ENCODE data around the gene STAG1. TPM values are rescaled to one million over a fixed set of nuclear protein-coding genes. Genes with fewer than 3 reads are reported as not detected.
"Not testable (repeated sequence)": the region's sequence is repeated elsewhere in the genome, so short reads cannot be mapped to it uniquely, and the experiment has no call there.

STAG1 gene
- total and polyA plus RNA-seq, 2 experiments from 2014 or later, result 12.4 to 41.1 TPM

GRCh38 chr3:136716629-136717028 lies 35.5 kb downstream of the STAG1 start:
- H4K20me1 ChIP-seq (ENCODE audit: insufficient read depth, poor library complexity, severe bottlenecking), result peaks cover 33% of the 10 kb centered on the region
- TF ChIP-seq EZH2 (IDR thresholded peaks at IDR 0.05; ENCODE audit: borderline replicate concordance) (no peak), CTCF (IDR thresholded peaks at IDR 0.05; ENCODE audit: poor library complexity) (no peak), EZH2phosphoT487 (IDR thresholded peaks at IDR 0.05; ENCODE audit: low read depth, severe bottlenecking, unreplicated experiment) (no peak)
- H3K4me1 ChIP-seq (ENCODE audit: insufficient read depth), result no peaks in the 10 kb centered on the region
- no peak overlapping the region for H3K4me2 ChIP-seq
- H3K27me3 ChIP-seq, result no peaks in the 10 kb centered on the region
- H3K4me3 ChIP-seq, result no peak overlapping the region
- H3K36me3 ChIP-seq (replicated peaks; ENCODE audit: insufficient read depth, low read depth), result no peaks in the 10 kb centered on the region
- H3K79me2 ChIP-seq, result peaks cover 96% of the 10 kb centered on the region
- no peaks in the 10 kb centered on the region for H3K9me3 ChIP-seq (ENCODE audit: low read depth)
- H3K9me2 ChIP-seq (replicated peaks; ENCODE audit: insufficient read depth), result no peaks in the 10 kb centered on the region
- no peak overlapping the region for H2AFZ ChIP-seq
- H3K27ac ChIP-seq, result no peak overlapping the region
- 92% methylated on average over 1 of the region's 1 CpG for WGBS (ENCODE audit: low lambda C conversion rate, missing lambda C conversion rate)
- DNase-seq (ENCODE audit: low spot score), result no peak

- WGBS (ENCODE audit: low lambda C conversion rate, missing lambda C conversion rate), result 98% methylated on average over 6 of the region's 6 CpGs
- Histone ChIP-seq H4K20me1 (ENCODE audit: insufficient read depth, poor library complexity, severe bottlenecking) (peaks cover 29% of the 10 kb centered on the region), H3K27me3 (no peaks in the 10 kb centered on the region), H3K9me3 (ENCODE audit: low read depth) (no peaks in the 10 kb centered on the region), H3K36me3 (replicated peaks; ENCODE audit: insufficient read depth, low read depth) (no peaks in the 10 kb centered on the region), H3K4me1 (ENCODE audit: insufficient read depth) (no peaks in the 10 kb centered on the region), H3K79me2 (peaks cover 98% of the 10 kb centered on the region), H3K9me2 (replicated peaks; ENCODE audit: insufficient read depth) (no peaks in the 10 kb centered on the region), H2AFZ (no peak overlapping the region), H3K4me3 (no peak overlapping the region), H3K4me2 (no peak overlapping the region), H3K27ac (no peak overlapping the region)
- no peak for TF ChIP-seq CTCF (IDR thresholded peaks at IDR 0.05; ENCODE audit: poor library complexity)
- no peak for DNase-seq (ENCODE audit: low spot score)
Observed at GRCh38 chr3:136714020-136714419, 38.2 kb downstream of the STAG1 start.

GRCh38 chr3:136712941-136713340 lies 39.2 kb downstream of the STAG1 start:
- Histone ChIP-seq H3K4me1 (ENCODE audit: insufficient read depth) (no peaks in the 10 kb centered on the region), H2AFZ (no peak overlapping the region), H3K4me2 (no peak overlapping the region), H4K20me1 (ENCODE audit: insufficient read depth, poor library complexity, severe bottlenecking) (peaks cover 28% of the 10 kb centered on the region), H3K9me3 (ENCODE audit: low read depth) (no peaks in the 10 kb centered on the region), H3K79me2 (peaks cover 98% of the 10 kb centered on the region), H3K27me3 (no peaks in the 10 kb centered on the region), H3K9me2 (replicated peaks; ENCODE audit: insufficient read depth) (no peaks in the 10 kb centered on the region), H3K4me3 (no peak overlapping the region), H3K36me3 (replicated peaks; ENCODE audit: insufficient read depth, low read depth) (no peaks in the 10 kb centered on the region), H3K27ac (no peak overlapping the region)
- WGBS (ENCODE audit: low lambda C conversion rate, missing lambda C conversion rate), result 96% methylated on average over 6 of the region's 6 CpGs
- DNase-seq (ENCODE audit: low spot score), result no peak
- TF ChIP-seq CTCF (IDR thresholded peaks at IDR 0.05; ENCODE audit: poor library complexity) (no peak), EZH2 (IDR thresholded peaks at IDR 0.05; ENCODE audit: borderline replicate concordance) (no peak), EZH2phosphoT487 (IDR thresholded peaks at IDR 0.05; ENCODE audit: low read depth, severe bottlenecking, unreplicated experiment) (no peak)

- WGBS (ENCODE audit: low lambda C conversion rate, missing lambda C conversion rate), result 91% methylated on average over 9 of the region's 9 CpGs
- H3K36me3 ChIP-seq (replicated peaks; ENCODE audit: insufficient read depth, low read depth); H3K27ac ChIP-seq; H3K4me2 ChIP-seq; H3K9me3 ChIP-seq (ENCODE audit: low read depth); H3K4me3 ChIP-seq; H3K4me1 ChIP-seq (ENCODE audit: insufficient read depth); H2AFZ ChIP-seq; H3K9me2 ChIP-seq (replicated peaks; ENCODE audit: insufficient read depth); H3K27me3 ChIP-seq; DNase-seq (ENCODE audit: low spot score): not testable (repeated sequence)
- peaks cover 98% of the 10 kb centered on the region for H3K79me2 ChIP-seq
- peaks cover 17% of the 10 kb centered on the region for H4K20me1 ChIP-seq (ENCODE audit: insufficient read depth, poor library complexity, severe bottlenecking)
Observed at GRCh38 chr3:136711888-136712287, 40.3 kb downstream of the STAG1 start.

Measured in hepatocyte (in vitro differentiated cells).